Skin of body (tissue), 2 donors: ENCODE data around the gene HERC2. TPM values are rescaled to one million over a fixed set of nuclear protein-coding genes. Genes with fewer than 3 reads are reported as not detected.

Source experiments
- DNase-seq: peaks from one replicate; lab custom pipeline; 2025; lab: John Stamatoyannopoulos, UW
- total RNA-seq: library from RNA; depleted of rRNA; stranded (reverse); fragments of >200 nt; gene quantifications from one replicate; pipeline ENCODE4 v1.2.3, GENCODE V29; 2014

The HERC2 gene
- total RNA-seq, 1 donor from 2014 or later, result 42.8 TPM

- DNase-seq, result no peak
These were observed 224.2 kb downstream of the HERC2 start for GRCh38 chr15:28097656-28098359.

GRCh38 chr15:28096670-28097431, 225.1 kb downstream of the HERC2 start:
- DNase-seq, result no peak

GRCh38 chr15:28096411-28096669, 225.6 kb downstream of the HERC2 start:
- DNase-seq, result peak; percentile 46

GRCh38 chr15:28094732-28095521, 227.1 kb downstream of the HERC2 start:
- no peak for DNase-seq

- no peak for DNase-seq
These were observed 228.0 kb downstream of the HERC2 start for GRCh38 chr15:28093752-28094535.

- no peak for DNase-seq
These were observed 230.7 kb downstream of the HERC2 start for GRCh38 chr15:28091313-28091712.

GRCh38 chr15:28086175-28086703, 235.7 kb downstream of the HERC2 start:
- DNase-seq, result peak; percentile 19

- DNase-seq, result no peak
These were observed 236.3 kb downstream of the HERC2 start for GRCh38 chr15:28085489-28086174.

GRCh38 chr15:28084547-28084946, 237.4 kb downstream of the HERC2 start:
- no peak for DNase-seq

GRCh38 chr15:28082891-28083684, 238.9 kb downstream of the HERC2 start:
- no peak for DNase-seq

- DNase-seq, result no peak
These were observed 240.4 kb downstream of the HERC2 start for GRCh38 chr15:28081594-28081993.

- peak; percentile 40 for DNase-seq
These were observed 241.6 kb downstream of the HERC2 start for GRCh38 chr15:28080386-28080785.

- no peak for DNase-seq
These were observed 242.5 kb downstream of the HERC2 start for GRCh38 chr15:28079313-28079969.

- DNase-seq, result no peak
These were observed 243.7 kb downstream of the HERC2 start for GRCh38 chr15:28078191-28078719.

GRCh38 chr15:28075573-28075972, 246.4 kb downstream of the HERC2 start:
- no peak for DNase-seq

- DNase-seq, result no peak
These were observed 253.0 kb downstream of the HERC2 start for GRCh38 chr15:28068930-28069329.

GRCh38 chr15:28066231-28066630, 255.7 kb downstream of the HERC2 start:
- DNase-seq, result no peak
